Fibroblast of peridontal ligament (primary cell): ENCODE measurements around the gene HOTAIR.

ENCODE experiments used
- DNase-seq: peaks from one replicate; pipeline ENCODE4 v3.0.0-alpha.2; 2010; ENCODE audit errors: extremely low read depth

The HOTAIR gene

GRCh38 chr12:53974084-53975063 is at the start of gene HOTAIR:
Gene HOTAIR (minus strand): TSS chr12:53974954.
- DNase-seq = no peak

GRCh38 chr12:54024127-54024526 is 49.4 kb upstream of the HOTAIR start:
- no peak for DNase-seq

- DNase-seq = no peak
These were observed 48.5 kb upstream of the HOTAIR start for GRCh38 chr12:54022960-54023884.

GRCh38 chr12:54021432-54022013 is 46.8 kb upstream of the HOTAIR start:
- DNase-seq = no peak

DNA sequence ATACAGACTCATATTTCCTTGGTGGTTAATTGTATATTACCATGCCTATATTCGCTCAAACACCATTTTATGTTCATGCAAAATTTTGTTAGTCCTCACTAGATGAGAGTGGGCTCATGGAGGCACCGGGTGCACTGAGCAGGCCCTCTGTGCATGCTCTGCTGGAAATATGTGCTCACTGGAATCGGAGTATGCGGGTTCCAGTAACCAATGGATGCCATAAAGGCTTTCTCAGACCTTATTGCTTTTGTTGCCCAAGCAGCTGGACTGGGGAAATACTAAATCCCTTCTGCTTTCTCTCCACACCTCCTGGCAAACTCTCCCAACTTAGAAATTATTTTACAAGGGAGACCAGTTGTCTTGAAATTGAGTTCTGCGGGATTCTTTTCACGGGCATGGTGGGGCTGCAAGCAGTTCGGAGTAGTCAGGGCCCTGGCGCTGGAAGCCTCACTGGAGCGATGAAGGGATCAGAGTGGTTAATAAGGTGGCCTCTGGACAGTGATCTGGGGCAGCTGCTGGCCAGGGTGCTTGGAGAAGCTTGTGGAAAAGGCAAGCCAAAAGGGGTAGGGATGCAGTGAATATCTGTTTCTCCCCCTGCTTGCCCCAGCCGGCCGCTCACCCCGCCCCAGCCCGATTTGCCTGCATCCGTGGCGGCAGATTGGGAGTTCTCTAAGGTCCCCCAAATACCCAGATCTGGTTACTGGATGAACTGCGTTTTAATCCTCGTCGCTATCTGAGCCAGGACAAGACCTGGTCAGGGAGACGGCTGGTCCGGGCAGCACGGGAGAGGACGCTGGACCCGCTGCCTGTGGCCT is 46.0 kb upstream of the HOTAIR start:
- no peak for DNase-seq

DNA sequence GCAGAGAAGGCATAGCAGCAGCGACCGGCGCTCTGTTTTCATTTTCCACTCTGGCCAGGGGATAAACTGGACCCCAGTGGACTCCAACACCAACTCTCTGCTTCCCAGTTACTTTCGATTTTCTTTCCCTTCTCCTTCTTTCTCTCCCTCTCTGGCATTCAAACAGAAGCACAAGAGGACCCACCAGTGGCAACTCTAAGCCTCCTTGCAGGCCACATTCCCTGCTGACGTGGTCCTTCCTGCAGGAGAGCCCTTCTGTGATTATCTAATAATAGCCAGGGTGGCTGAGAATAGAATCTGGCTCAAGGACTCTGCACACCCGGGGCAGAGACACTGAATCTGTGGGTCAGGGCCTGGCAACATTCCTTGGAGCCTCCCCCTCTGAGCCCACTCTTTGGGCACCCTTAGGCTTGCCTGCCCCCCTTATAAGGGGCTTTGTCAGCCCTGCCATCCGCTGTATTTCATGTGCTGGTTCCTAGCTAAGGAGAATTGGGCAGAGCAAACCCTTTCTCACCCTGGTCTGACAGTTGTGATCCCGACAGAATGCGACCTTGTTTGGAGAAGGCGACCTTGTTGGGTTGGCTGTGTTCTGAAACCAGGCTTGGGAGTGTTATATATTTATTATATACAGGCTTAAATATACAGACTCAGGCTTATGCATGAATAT is 45.3 kb upstream of the HOTAIR start:
- no peak for DNase-seq

DNA sequence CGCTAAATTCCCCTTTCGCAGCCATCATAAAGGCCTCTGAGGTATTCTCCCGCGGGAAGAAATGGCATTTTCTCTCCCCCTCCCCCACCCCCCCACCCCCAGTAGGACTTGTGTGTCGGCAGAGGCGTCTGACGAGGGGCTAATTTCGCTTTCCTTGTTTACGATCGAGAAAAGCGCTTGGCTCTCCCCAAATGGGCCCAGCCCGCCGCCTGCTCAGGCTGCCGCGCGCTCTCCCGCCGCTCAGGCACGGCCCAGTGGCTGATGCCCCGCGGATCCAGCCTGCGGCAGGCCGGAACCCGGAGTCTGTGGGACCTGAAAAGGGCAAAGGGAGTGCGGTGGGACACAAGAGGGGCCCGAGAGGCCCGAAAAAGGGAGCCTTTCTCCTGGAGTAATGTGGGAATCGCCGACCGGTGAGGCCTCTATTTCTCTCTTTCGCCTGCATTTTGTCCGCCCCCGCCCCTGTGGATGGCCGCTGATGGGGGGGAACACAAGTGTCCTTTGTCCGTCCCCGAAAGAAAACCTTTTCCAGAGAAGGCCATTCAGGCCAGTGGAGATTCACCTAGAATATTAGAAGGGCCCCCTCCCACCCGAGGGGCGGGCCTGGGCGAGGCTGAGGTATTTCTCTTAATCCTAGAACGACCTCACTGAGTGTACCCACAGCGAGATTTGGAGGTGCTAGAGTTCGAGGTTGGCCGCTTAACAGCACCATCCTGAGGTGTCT is 44.5 kb upstream of the HOTAIR start:
- no peak for DNase-seq

- DNase-seq = no peak
These were observed 43.8 kb upstream of the HOTAIR start for GRCh38 chr12:54018468-54018984.

DNA sequence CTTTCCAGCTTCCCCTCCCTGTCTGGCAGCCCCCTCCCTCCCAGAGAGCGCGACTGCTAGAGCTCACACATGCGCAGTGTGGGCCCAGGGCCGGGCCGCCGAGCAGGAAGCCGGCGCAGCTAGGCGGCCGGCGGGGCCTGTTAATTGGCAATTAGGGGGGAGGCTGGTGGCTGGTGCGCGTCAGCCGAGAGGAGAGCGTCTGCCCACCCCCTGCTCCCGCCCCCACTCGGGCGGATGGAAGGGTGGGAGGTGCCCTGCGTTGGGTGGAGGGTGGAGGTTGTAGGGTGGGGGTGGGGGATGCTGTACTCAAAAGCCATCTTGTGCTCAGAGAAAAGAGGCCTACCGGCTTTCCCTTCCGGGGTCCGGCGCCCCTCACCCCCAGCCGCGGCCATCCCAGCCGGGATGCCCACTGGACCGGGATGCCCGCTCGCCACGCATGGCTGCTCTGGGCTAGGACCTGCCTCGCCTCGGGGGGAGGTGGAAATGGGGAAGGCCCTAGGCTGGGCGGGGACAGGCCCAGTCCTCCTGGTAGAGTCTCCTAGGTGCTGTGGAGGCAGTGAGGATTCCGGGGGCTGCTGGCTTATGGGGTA is 43.2 kb upstream of the HOTAIR start:
- DNase-seq = no peak

DNA sequence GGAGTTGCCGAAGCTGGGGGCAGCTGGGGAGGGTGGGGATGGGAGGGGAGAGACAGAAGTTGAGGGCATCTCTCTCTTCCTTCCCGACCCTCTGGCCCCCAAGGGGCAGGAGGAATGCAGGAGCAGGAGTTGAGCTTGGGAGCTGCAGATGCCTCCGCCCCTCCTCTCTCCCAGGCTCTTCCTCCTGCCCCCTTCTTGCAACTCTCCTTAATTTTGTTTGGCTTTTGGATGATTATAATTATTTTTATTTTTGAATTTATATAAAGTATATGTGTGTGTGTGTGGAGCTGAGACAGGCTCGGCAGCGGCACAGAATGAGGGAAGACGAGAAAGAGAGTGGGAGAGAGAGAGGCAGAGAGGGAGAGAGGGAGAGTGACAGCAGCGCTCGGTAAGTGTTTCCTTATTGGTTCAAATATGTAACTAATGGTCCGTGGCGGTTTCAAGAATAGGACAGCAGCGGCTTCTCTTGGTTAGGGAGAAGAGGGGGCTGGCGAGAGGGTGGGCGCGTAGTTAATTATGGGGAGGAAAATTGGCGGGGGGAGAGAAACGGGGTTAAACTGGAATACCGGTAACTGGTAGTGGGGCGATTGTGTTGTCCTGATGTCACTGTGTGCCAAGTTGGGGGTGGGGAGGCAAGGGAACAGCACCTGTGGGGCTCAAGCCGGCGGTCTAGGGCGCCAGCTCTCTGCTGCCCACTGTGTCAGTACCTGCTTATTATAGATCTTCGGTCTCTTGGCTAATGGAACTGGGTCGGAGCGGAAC is 42.5 kb upstream of the HOTAIR start:
- DNase-seq = no peak

- no peak for DNase-seq
These were observed 41.8 kb upstream of the HOTAIR start for GRCh38 chr12:54016478-54016964.

- no peak for DNase-seq
These were observed 41.3 kb upstream of the HOTAIR start for GRCh38 chr12:54016051-54016450.

DNA sequence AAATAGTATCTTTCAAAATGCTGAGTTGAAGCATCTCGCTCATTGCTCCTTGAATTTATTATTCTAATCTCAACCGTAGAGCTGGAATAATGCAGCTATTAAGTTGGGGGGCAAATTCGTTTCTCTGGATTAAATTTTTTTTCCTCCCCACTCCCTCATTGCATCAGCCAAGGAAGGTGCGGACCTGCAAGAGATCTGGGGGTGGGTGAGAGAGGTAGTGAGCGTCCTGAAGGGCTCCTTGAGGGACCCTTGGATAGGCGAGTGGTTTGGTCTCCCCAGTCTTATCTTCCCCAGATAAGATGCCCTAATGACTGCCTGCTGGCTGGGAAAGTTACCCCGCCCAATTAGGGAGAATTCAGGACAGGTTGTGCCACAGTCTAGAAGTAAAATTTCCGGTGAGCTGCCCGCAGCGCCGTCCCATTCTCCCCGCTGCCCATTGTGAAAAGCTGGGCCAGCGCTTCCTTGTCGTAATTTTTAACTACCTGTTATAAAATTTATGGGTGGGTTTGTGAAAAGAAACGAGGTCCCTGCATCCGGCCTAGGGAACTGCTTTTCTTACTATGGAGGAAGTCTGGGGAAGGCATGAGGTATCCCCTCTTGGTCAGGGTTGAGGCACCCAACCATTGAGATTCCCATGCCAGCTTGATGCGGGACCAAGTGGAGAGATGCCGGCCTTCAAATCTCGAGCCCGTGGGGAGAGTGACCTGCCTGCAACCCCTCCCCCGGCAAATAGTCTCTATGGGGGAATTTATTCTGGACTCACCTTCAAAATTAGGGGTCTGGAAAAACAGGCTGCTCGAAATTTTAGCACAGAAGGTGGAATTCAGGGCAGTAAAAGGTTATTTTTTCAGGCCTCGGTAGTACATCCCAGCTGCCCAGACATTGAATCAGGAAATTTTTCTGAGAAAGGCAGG is 40.5 kb upstream of the HOTAIR start:
- no peak for DNase-seq

DNA sequence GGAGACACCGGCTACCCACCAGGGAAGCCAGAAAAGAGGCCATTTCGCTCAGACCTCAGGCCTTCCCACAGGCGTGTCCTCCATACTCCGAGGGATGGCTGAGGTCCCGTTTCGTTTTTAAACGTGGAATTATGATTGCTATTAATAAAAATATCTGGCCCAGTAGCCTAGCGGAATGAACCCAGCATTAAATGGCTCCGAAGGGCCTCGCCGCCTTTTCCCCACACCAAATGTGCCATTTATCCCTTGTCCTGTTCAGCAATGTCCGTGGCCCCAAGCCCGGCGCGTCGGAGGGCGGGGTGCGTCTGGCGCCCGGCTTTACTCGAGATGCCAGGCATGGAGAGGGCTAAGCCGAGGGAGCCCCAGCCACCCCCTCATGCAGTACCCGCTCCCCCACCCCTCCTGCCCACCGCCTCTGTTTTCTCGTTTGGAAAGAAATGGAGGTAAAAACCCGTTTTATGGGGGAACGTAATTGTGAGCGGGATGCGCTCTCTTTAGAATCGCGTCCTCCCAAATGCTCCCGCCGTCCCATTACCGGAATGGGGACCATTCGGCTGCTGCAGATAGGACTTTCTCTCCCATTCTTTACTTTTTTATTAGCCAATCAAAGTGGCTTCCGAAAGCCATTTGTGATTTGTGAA is 39.7 kb upstream of the HOTAIR start:
- DNase-seq = no peak

DNA sequence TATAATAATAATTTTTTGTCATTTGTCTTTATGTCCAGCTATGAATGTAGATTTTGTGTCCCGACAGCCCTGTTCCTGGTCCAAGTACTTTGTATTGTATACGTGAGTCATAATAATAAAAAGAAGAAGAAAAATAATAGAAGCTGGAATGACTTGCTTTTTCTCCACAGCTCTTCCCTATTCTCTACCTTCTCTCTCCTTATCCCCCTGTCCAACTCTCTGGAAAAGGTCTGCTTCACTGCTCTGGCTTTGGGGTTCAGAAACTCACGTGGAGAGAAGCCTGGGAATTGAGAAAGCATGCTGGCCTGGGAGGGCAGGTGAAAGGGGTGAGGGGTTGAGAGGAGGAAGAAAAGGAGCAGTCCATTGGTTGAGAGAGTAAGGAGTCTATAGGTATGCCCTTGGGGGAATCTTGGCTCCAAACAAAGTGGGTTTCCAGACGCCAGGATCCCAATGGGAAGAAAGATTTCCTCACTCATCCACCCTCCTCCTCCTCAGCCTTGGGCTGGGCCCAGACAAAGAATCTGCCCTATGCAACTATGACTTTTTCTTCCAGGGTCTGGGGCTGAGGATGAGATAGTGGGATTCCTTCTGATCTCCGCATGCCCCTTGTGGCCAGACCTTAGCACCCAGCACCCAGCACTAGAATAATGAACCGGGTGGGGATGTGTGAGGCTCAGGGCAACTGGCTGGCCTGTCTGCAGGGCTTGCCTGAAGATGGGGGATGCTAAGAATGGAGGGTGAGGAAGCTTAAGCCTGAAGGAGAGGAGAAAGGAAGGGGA is 38.1 kb upstream of the HOTAIR start:
- DNase-seq = no peak
